GM19025 (cell line): Measurements from ENCODE around the gene XG.

ENCODE experiments used
- ATAC-seq: cut with Tn5 transposase; IDR thresholded peaks from one replicate; pipeline ENCODE4 v1.9.1; 2021; ENCODE audit warnings: mild to moderate bottlenecking, low read depth, moderate library complexity; ENCODE audit not compliant: unreplicated experiment

Gene XG

DNA sequence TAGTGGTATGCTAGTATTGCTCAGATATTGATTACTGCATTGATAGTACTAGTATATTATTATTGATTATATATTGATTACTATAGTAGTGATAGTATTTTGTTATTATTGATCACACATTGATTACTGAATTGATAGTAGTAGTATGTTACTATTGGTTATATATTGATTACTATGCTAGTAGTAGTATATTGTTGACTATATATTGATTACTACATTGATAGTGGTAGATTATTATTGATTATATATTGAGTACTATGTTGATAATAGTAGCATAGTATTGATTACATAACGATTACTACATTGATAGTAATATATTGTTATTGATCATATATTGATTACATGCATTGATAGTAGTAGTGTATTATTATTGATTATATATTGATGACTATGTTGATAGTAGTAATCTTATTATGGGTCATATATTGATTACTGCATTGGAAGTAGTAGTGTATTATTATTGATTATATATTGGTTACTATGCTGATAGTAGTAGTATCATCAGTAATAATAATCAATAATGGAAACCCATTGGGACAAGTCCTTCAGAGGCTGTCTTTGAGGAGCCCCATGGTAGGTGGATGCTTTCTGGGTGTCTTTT, 107.5 kb downstream of the XG start:
- no peak for ATAC-seq

DNA sequence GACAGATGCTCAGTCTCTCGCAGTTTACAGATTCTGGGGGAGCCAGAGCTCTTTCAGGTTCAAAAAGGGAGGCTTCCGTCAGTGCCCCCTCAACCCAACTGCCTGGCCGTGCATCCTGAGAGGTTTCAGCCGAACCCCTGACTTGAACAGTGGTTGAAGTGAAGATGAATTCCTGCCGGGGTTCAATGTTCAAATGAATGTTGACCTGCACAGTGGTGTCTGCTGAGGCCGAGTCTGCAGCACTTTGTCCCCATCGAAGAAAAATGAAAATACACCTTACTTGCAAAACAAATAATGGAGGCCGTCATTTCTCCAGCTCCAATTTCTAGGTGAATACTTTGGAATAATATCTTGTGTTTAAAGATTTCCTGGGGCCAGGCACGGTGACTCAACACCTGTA, 110.6 kb downstream of the XG start:
- no peak for ATAC-seq

- ATAC-seq, result no peak
Measured at GRCh38 chrX:2863646-2864045, 111.8 kb downstream of the XG start.
